SK-N-SH treated with all-trans-retinoic acid at 6 μM for 48 hours (cell line): ENCODE data around the gene CFAP58.

ENCODE experiments used
- ARNTL ChIP-seq: fragments of 450-650 bp; formaldehyde crosslinking; IDR thresholded peaks from 2 replicates; pipeline ENCODE4 v1.5.0; 2020; ENCODE audit warnings: low read depth, mild to moderate bottlenecking, moderate library complexity, borderline replicate concordance
- BACH2 ChIP-seq: fragments of 250-450 bp; sonication (Bioruptor Pico); IDR thresholded peaks from 2 replicates; pipeline ENCODE4 v1.9.0; 2021; ENCODE audit warnings: mild to moderate bottlenecking, borderline replicate concordance
- CREB5 ChIP-seq: fragments of 250-450 bp; sonication (Bioruptor Pico); IDR thresholded peaks from 2 replicates; pipeline ENCODE4 v1.5.1; 2020; ENCODE audit warnings: low read depth, mild to moderate bottlenecking, moderate library complexity
- GLIS3 ChIP-seq: fragments of 250-450 bp; sonication (Bioruptor Pico); IDR thresholded peaks from 2 replicates; pipeline ENCODE4 v1.5.0; 2020; ENCODE audit warnings: mild to moderate bottlenecking, moderate library complexity
- ISL1 ChIP-seq: fragments of 250-450 bp; sonication (Bioruptor Pico); IDR thresholded peaks from 2 replicates; pipeline ENCODE4 v2.1.2; 2022; ENCODE audit warnings: mild to moderate bottlenecking, moderate library complexity
- PPARA ChIP-seq: fragments of 250-450 bp; sonication (Bioruptor Pico); IDR thresholded peaks from 2 replicates; pipeline ENCODE4 v1.5.0; 2020; ENCODE audit warnings: mild to moderate bottlenecking, borderline replicate concordance
- RARB ChIP-seq: fragments of 250-450 bp; sonication (Bioruptor Pico); IDR thresholded peaks from 2 replicates; pipeline ENCODE4 v1.8.0; 2021; ENCODE audit warnings: mild to moderate bottlenecking, moderate library complexity
- TOX ChIP-seq: fragments of 250-450 bp; sonication (Bioruptor Pico); IDR thresholded peaks from 2 replicates; pipeline ENCODE4 v1.8.0; 2021; ENCODE audit warnings: mild to moderate bottlenecking, moderate library complexity, borderline replicate concordance
- TSHZ2 ChIP-seq: fragments of 250-450 bp; sonication (Bioruptor Pico); IDR thresholded peaks from 2 replicates; pipeline ENCODE4 v1.5.0; 2020; ENCODE audit warnings: mild to moderate bottlenecking, moderate library complexity
- ZC3H10 ChIP-seq: fragments of 250-450 bp; sonication (Bioruptor Pico); IDR thresholded peaks from 2 replicates; pipeline ENCODE4 v1.5.1; 2021; ENCODE audit warnings: mild to moderate bottlenecking, moderate library complexity
- ZNF565 ChIP-seq: fragments of 450-650 bp; formaldehyde crosslinking; conservative IDR thresholded peaks from 2 replicates; pipeline ENCODE4 v1.5.0; 2020; ENCODE audit warnings: low read depth, mild to moderate bottlenecking, moderate library complexity
- ZNF70 ChIP-seq: fragments of 450-650 bp; formaldehyde crosslinking; IDR thresholded peaks from 2 replicates; pipeline ENCODE4 v1.5.0; 2020; ENCODE audit warnings: mild to moderate bottlenecking, moderate library complexity
- TF ChIP-seq, protein P1 (sequence below): fragments of 250-450 bp; sonication (Bioruptor Pico); IDR thresholded peaks from 2 replicates; pipeline ENCODE4 v1.8.0; 2021; ENCODE audit warnings: low read depth, mild to moderate bottlenecking, moderate library complexity, borderline replicate concordance
- TF ChIP-seq, protein P2 (sequence below): fragments of 250-450 bp; sonication (Bioruptor Pico); IDR thresholded peaks from 2 replicates; pipeline ENCODE4 v1.8.0; 2020; ENCODE audit warnings: mild to moderate bottlenecking, moderate library complexity, borderline replicate concordance

DNA sequence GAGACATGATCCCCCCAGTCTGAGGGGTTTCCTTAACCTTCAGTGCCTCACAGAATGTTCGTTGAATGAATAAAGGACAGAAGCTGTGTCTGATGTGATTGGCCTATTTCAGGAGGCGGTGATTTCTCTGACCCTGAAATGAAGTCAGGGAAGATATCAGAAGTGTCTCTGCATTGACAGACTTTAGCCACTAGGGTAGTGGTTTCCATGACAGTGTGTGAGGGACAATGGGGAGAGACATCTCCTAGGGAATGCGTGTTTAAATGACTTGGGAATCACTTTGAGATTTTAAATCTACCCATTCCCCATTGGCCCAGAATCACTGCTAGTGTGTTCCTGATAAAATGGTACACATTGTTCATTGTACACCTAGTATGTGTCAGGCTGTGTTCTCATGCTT, 132.0 kb downstream of the CFAP58 start:
- no peak for TF ChIP-seq ZC3H10 (CRISPR knock-in tag)
- no peak for TF ChIP-seq TOX
- TF ChIP-seq RARB (CRISPR knock-in tag), result no peak
- TF ChIP-seq CREB5 (CRISPR knock-in tag), result no peak
- no peak for TF ChIP-seq ISL1 (CRISPR knock-in tag)
- TF ChIP-seq ARNTL (CRISPR knock-in tag), result no peak
- TF ChIP-seq TSHZ2 (CRISPR knock-in tag), result no peak
- no peak for TF ChIP-seq ZNF565 (CRISPR knock-in tag)
- no peak for TF ChIP-seq GLIS3 (CRISPR knock-in tag)
- TF ChIP-seq, protein P1, sequence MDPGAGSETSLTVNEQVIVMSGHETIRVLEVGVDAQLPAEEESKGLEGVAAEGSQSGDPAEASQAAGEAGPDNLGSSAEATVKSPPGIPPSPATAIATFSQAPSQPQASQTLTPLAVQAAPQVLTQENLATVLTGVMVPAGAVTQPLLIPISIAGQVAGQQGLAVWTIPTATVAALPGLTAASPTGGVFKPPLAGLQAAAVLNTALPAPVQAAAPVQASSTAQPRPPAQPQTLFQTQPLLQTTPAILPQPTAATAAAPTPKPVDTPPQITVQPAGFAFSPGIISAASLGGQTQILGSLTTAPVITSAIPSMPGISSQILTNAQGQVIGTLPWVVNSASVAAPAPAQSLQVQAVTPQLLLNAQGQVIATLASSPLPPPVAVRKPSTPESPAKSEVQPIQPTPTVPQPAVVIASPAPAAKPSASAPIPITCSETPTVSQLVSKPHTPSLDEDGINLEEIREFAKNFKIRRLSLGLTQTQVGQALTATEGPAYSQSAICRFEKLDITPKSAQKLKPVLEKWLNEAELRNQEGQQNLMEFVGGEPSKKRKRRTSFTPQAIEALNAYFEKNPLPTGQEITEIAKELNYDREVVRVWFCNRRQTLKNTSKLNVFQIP (CRISPR knock-in tag), result no peak
- TF ChIP-seq BACH2 (CRISPR knock-in tag), result no peak
- TF ChIP-seq, protein P2, sequence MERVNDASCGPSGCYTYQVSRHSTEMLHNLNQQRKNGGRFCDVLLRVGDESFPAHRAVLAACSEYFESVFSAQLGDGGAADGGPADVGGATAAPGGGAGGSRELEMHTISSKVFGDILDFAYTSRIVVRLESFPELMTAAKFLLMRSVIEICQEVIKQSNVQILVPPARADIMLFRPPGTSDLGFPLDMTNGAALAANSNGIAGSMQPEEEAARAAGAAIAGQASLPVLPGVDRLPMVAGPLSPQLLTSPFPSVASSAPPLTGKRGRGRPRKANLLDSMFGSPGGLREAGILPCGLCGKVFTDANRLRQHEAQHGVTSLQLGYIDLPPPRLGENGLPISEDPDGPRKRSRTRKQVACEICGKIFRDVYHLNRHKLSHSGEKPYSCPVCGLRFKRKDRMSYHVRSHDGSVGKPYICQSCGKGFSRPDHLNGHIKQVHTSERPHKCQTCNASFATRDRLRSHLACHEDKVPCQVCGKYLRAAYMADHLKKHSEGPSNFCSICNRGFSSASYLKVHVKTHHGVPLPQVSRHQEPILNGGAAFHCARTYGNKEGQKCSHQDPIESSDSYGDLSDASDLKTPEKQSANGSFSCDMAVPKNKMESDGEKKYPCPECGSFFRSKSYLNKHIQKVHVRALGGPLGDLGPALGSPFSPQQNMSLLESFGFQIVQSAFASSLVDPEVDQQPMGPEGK (CRISPR knock-in tag), result no peak
- no peak for TF ChIP-seq ZNF70 (CRISPR knock-in tag)
- TF ChIP-seq PPARA (CRISPR knock-in tag), result no peak
